ENCODE results near the gene TOMM70.
"Not testable (repeated sequence)": the region's sequence is repeated elsewhere in the genome, so short reads cannot be mapped to it uniquely, and the experiment has no call there.

The TOMM70 gene

GRCh38 chr3:100329800-100330489, 70.9 kb downstream of the TOMM70 start:
- peaks cover 14% of the 10 kb centered on the region for H3K9me3 Mint-ChIP-seq
- H3K36me3 Mint-ChIP-seq (ENCODE audit: low read depth), result peaks cover 22% of the 10 kb centered on the region
- H3K4me3 Mint-ChIP-seq, result no peak overlapping the region
- DNase-seq, result no peak
- TF ChIP-seq CTCF (IDR thresholded peaks at IDR 0.05), result no peak
- H3K27me3 Mint-ChIP-seq (ENCODE audit: low read depth, poor library complexity), result peaks cover 4% of the 10 kb centered on the region
- no peak overlapping the region for H3K27ac Mint-ChIP-seq
- peaks cover under 1% of the 10 kb centered on the region for H3K4me1 Mint-ChIP-seq

GRCh38 chr3:100327377-100327776, 73.5 kb downstream of the TOMM70 start:
- not testable (repeated sequence) for H3K27ac Mint-ChIP-seq; H3K4me3 Mint-ChIP-seq; H3K27me3 Mint-ChIP-seq (ENCODE audit: low read depth, poor library complexity); H3K4me1 Mint-ChIP-seq; DNase-seq
- Mint-ChIP-seq H3K9me3 (peaks cover 14% of the 10 kb centered on the region), H3K36me3 (ENCODE audit: low read depth) (peaks cover 22% of the 10 kb centered on the region)

GRCh38 chr3:100325827-100326226, 75.1 kb downstream of the TOMM70 start:
- Mint-ChIP-seq H3K4me3 (no peak overlapping the region), H3K36me3 (ENCODE audit: low read depth) (peaks cover 22% of the 10 kb centered on the region), H3K9me3 (peaks cover 14% of the 10 kb centered on the region), H3K4me1 (no peaks in the 10 kb centered on the region), H3K27me3 (ENCODE audit: low read depth, poor library complexity) (no peaks in the 10 kb centered on the region), H3K27ac (no peak overlapping the region)
- DNase-seq, result no peak
- no peak for TF ChIP-seq CTCF (IDR thresholded peaks at IDR 0.05)

- peaks cover 14% of the 10 kb centered on the region for H3K9me3 Mint-ChIP-seq
- H3K4me1 Mint-ChIP-seq, result no peaks in the 10 kb centered on the region
- H3K27ac Mint-ChIP-seq, result no peak overlapping the region
- DNase-seq, result no peak
- no peaks in the 10 kb centered on the region for H3K27me3 Mint-ChIP-seq (ENCODE audit: low read depth, poor library complexity)
- TF ChIP-seq CTCF (IDR thresholded peaks at IDR 0.05), result no peak
- no peak overlapping the region for H3K4me3 Mint-ChIP-seq
- H3K36me3 Mint-ChIP-seq (ENCODE audit: low read depth), result peaks cover 29% of the 10 kb centered on the region
These were observed 76.8 kb downstream of the TOMM70 start for GRCh38 chr3:100324044-100324443.

GRCh38 chr3:100319951-100320350, 80.9 kb downstream of the TOMM70 start:
- Mint-ChIP-seq H3K4me1 (no peaks in the 10 kb centered on the region), H3K27me3 (ENCODE audit: low read depth, poor library complexity) (no peaks in the 10 kb centered on the region), H3K9me3 (no peaks in the 10 kb centered on the region), H3K27ac (no peak overlapping the region), H3K4me3 (no peak overlapping the region), H3K36me3 (ENCODE audit: low read depth) (peaks cover 7% of the 10 kb centered on the region)
- DNase-seq, result no peak
- no peak for TF ChIP-seq CTCF (IDR thresholded peaks at IDR 0.05)

GRCh38 chr3:100317912-100318311, 83.0 kb downstream of the TOMM70 start:
- no peak overlapping the region for H3K27ac Mint-ChIP-seq
- DNase-seq, result no peak
- TF ChIP-seq CTCF (IDR thresholded peaks at IDR 0.05), result no peak
- no peaks in the 10 kb centered on the region for H3K27me3 Mint-ChIP-seq (ENCODE audit: low read depth, poor library complexity)
- no peak overlapping the region for H3K4me3 Mint-ChIP-seq
- H3K36me3 Mint-ChIP-seq (ENCODE audit: low read depth), result peaks cover 7% of the 10 kb centered on the region
- H3K4me1 Mint-ChIP-seq, result no peaks in the 10 kb centered on the region
- no peaks in the 10 kb centered on the region for H3K9me3 Mint-ChIP-seq
